SK-N-MC (cell line): ENCODE measurements around the gene PAXX.

Experiments
- EZH2 ChIP-seq: fragments of 200-600 bp; sonication (generic); IDR thresholded peaks from one replicate; pipeline ENCODE4 v1.6.1; 2017; ENCODE audit warnings: antibody characterized with exemption
- POLR2AphosphoS5 ChIP-seq: IDR thresholded peaks from 2 replicates; pipeline ENCODE4 v1.6.1; 2012; ENCODE audit warnings: mild to moderate bottlenecking, low read depth, low read length, borderline replicate concordance

DNA sequence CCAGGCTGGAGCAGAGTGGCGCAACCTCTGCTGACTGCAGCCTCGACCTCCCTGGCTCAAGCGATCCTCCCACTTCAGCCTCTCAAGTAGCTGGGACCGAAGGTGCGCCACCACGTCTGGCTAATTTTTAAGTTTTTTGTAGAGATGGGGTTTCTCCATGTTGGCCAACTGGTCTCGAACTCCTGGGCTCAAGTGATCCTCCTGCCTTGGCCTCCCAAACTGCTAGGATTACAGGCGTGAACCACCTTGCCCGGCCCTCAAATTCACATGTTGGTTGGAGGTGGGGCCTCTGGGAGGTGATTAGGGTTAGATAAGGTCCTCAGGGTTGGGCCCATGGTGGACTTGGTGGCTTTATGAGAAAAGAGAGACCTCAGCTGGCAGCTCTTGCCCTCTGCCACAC, 30.1 kb upstream of the PAXX start:
- TF ChIP-seq POLR2AphosphoS5 (no peak), EZH2 (no peak)
